OCI-LY3 (cell line): ENCODE results near the gene TBL3.

Source experiments
- H2AFZ ChIP-seq: fragments of 200-600, 300-600 bp; shearing (Covaris generic); 2 replicates; pipeline ENCODE4 v1.6.0; 2014; ENCODE audit warnings: antibody characterized with exemption, low read depth, low read length
- H3K27ac ChIP-seq: fragments of 200-600, 300-600 bp; sonication (generic); 2 replicates; pipeline ENCODE4 v1.5.1; 2014; ENCODE audit warnings: mild to moderate bottlenecking, low read length, moderate library complexity, mixed read lengths
- H3K27me3 ChIP-seq: fragments of 200-600, 300-600 bp; sonication (generic); 2 replicates; pipeline ENCODE4 v1.6.1; 2014; ENCODE audit warnings: low read depth, low read length, mixed read lengths
- H3K36me3 ChIP-seq: fragments of 200-600, 300-600 bp; sonication (generic); replicated peaks from 2 replicates; pipeline ENCODE3; 2014; ENCODE audit warnings: low read depth, low read length, mixed read lengths
- H3K4me1 ChIP-seq: fragments of 300-600, 200-600 bp; sonication (generic); 2 replicates; pipeline ENCODE4 v1.6.1; 2014; ENCODE audit warnings: low read length, mixed read lengths
- H3K4me2 ChIP-seq: fragments of 200-600, 300-600 bp; sonication (generic); 2 replicates; pipeline ENCODE4 v1.6.1; 2014; ENCODE audit warnings: low read length, mixed read lengths
- H3K4me3 ChIP-seq: fragments of 300-600, 200-600 bp; sonication (generic); 2 replicates; pipeline ENCODE4 v1.5.1; 2014; ENCODE audit warnings: antibody characterized with exemption, mild to moderate bottlenecking, low read length, moderate library complexity
- H3K79me2 ChIP-seq: fragments of 300-600, 200-600 bp; shearing (Covaris generic); 2 replicates; pipeline ENCODE4 v1.6.1; 2014; ENCODE audit warnings: mild to moderate bottlenecking, low read length, mixed read lengths
- H3K9ac ChIP-seq: fragments of 300-600, 200-600 bp; shearing (Covaris generic); 2 replicates; pipeline ENCODE4 v1.6.0; 2014; ENCODE audit warnings: mild to moderate bottlenecking, low read length, moderate library complexity
- H3K9me3 ChIP-seq: fragments of 200-600, 300-600 bp; shearing (Covaris generic); 2 replicates; pipeline ENCODE4 v1.6.1; 2014; ENCODE audit warnings: low read length, mixed read lengths; ENCODE audit not compliant: insufficient read depth
- H4K20me1 ChIP-seq: fragments of 200-600, 300-600 bp; sonication (generic); 2 replicates; pipeline ENCODE4 v1.6.1; 2016; ENCODE audit warnings: low read length, mixed read lengths; ENCODE audit not compliant: insufficient read depth
- EZH2phosphoT487 ChIP-seq: fragments of 200-600 bp; shearing (Covaris generic); IDR thresholded peaks from 2 replicates; pipeline ENCODE4 v1.6.1; 2018; ENCODE audit warnings: antibody characterized with exemption, mixed run types, low read depth
- TF ChIP-seq, protein P1 (sequence below): fragments of 200-600, 300-600 bp; sonication (generic); IDR thresholded peaks from 2 replicates; pipeline ENCODE4 v1.5.1; 2014; ENCODE audit warnings: antibody characterized with exemption, low read length, low read depth

TBL3 gene

GRCh38 chr16:2030036-2030435 lies 58.2 kb downstream of the TBL3 start:
- H3K79me2 ChIP-seq: no peaks in the 10 kb centered on the region
- H3K27ac ChIP-seq: no peak overlapping the region

DNA sequence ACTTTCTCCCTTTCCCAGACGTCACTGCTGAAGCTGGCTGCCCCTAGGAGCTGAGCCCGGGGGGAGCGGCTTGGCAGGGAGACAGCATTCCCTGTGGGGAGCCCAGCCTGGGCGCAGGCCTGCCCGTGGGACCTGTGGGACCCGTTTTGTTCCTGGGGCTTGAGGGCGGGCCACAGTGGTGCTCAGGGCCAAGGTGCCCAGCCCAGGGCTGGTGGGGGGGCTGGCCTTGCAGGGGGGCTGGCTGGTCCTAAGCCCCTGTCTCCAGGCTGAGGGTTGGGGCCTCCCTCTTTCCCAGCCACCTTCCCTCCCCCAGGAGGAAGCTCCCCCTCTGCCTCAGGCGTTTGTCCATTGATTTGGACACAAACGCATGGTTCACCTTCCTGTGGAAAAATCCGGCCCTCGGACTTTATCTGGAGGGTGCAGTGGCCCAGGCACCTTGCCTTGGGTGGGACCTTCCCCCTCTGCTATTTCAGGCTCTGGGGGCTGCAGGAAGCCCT lies 59.3 kb downstream of the TBL3 start:
- no peaks in the 10 kb centered on the region for H3K36me3 ChIP-seq
- H3K9ac ChIP-seq: no peak overlapping the region
- H3K79me2 ChIP-seq: no peaks in the 10 kb centered on the region
- no peaks in the 10 kb centered on the region for H4K20me1 ChIP-seq
- H3K9me3 ChIP-seq: no peaks in the 10 kb centered on the region
- H3K4me3 ChIP-seq: no peak overlapping the region
- H3K27ac ChIP-seq: no peak overlapping the region
- peaks cover 9% of the 10 kb centered on the region for H3K4me1 ChIP-seq
- peaks cover 24% of the 10 kb centered on the region for H3K27me3 ChIP-seq
- TF ChIP-seq EZH2phosphoT487: no peak
- TF ChIP-seq, protein P1, sequence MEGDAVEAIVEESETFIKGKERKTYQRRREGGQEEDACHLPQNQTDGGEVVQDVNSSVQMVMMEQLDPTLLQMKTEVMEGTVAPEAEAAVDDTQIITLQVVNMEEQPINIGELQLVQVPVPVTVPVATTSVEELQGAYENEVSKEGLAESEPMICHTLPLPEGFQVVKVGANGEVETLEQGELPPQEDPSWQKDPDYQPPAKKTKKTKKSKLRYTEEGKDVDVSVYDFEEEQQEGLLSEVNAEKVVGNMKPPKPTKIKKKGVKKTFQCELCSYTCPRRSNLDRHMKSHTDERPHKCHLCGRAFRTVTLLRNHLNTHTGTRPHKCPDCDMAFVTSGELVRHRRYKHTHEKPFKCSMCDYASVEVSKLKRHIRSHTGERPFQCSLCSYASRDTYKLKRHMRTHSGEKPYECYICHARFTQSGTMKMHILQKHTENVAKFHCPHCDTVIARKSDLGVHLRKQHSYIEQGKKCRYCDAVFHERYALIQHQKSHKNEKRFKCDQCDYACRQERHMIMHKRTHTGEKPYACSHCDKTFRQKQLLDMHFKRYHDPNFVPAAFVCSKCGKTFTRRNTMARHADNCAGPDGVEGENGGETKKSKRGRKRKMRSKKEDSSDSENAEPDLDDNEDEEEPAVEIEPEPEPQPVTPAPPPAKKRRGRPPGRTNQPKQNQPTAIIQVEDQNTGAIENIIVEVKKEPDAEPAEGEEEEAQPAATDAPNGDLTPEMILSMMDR: no peak
- no peak overlapping the region for H3K4me2 ChIP-seq
- no peak overlapping the region for H2AFZ ChIP-seq

More at GRCh38 chr16:2030036-2030435, 58.2 kb downstream of the TBL3 start:
- H2AFZ ChIP-seq: no peak overlapping the region
- H3K9ac ChIP-seq: no peak overlapping the region
- no peaks in the 10 kb centered on the region for H4K20me1 ChIP-seq
- no peak overlapping the region for H3K4me2 ChIP-seq
- no peak overlapping the region for H3K4me3 ChIP-seq
- H3K9me3 ChIP-seq: no peaks in the 10 kb centered on the region
- peaks cover 9% of the 10 kb centered on the region for H3K4me1 ChIP-seq
- TF ChIP-seq EZH2phosphoT487: no peak
- TF ChIP-seq, protein P1: no peak
- no peaks in the 10 kb centered on the region for H3K36me3 ChIP-seq
- peaks cover 28% of the 10 kb centered on the region for H3K27me3 ChIP-seq
